ENCODE data around the gene RAB8A. TPM values are rescaled to one million over a fixed set of nuclear protein-coding genes. Genes with fewer than 3 reads are reported as not detected.
A peak's percentile ranks its signal among the peaks of the same experiment; 100 is the strongest.

Gene RAB8A
- total and polyA plus RNA-seq, 3 experiments from 2014 or later, result 86.3 to 298 (median 268) TPM

- H3K27me3 Mint-ChIP-seq, result no peaks in the 10 kb centered on the region
- peaks cover 23 to 39% (median 28%) of the 10 kb centered on the region in 3 donors for H3K36me3 Mint-ChIP-seq
- ChIA-PET CTCF (no interaction called here), POLR2A (no interaction called here)
- Histone ChIP-seq H3K4me3 (ENCODE audit: low read length) (no peak overlapping the region), H3K36me3 (ENCODE audit: insufficient read depth, low read length) (peaks cover 19% of the 10 kb centered on the region), H3K9me3 (ENCODE audit: low read length) (no peaks in the 10 kb centered on the region), H3K27ac (ENCODE audit: low read depth, low read length) (no peak overlapping the region), H3K27me3 (ENCODE audit: insufficient read depth, low read length, poor library complexity, severe bottlenecking) (no peaks in the 10 kb centered on the region), H3K4me1 (ENCODE audit: insufficient read depth, low read length) (peaks cover 5% of the 10 kb centered on the region)
- H3K27ac Mint-ChIP-seq, result peak overlapping the region in 6 of 8 donors; percentile 24 to 92 (median 42)
- H3K4me3 Mint-ChIP-seq, result no peak overlapping the region
- no peak for DNase-seq
- H3K9me3 Mint-ChIP-seq, result no peaks in the 10 kb centered on the region
- H3K4me1 Mint-ChIP-seq, result peaks cover 21 to 30% (median 27%) of the 10 kb centered on the region in 3 donors
Observed at GRCh38 chr19:16135430-16136127, 23.9 kb downstream of the RAB8A start.

GRCh38 chr19:16136185-16136999, 24.7 kb downstream of the RAB8A start:
- H3K4me3 Mint-ChIP-seq, result peak overlapping the region in 1 of 7 donors; percentile 46
- H3K27ac Mint-ChIP-seq, result peak overlapping the region in 5 of 8 donors; percentile 6 to 88 (median 21)
- ChIA-PET CTCF (no interaction called here), POLR2A (interaction anchor here (0.5 to 0.6 kb wide), 2 partner anchors 246 to 1751 kb away, joined by 4 to 5 read pairs; no protein-coding TSS in a partner anchor)
- no peak for DNase-seq
- peaks cover 20 to 33% (median 23%) of the 10 kb centered on the region in 3 donors for H3K36me3 Mint-ChIP-seq
- H3K4me1 ChIP-seq (ENCODE audit: insufficient read depth, low read length), result peaks cover 5% of the 10 kb centered on the region
- peaks cover 29 to 38% (median 35%) of the 10 kb centered on the region in 3 donors for H3K4me1 Mint-ChIP-seq
- no peaks in the 10 kb centered on the region for H3K9me3 Mint-ChIP-seq
- H3K4me3 ChIP-seq (ENCODE audit: low read length), result no peak overlapping the region
- no peaks in the 10 kb centered on the region for H3K27me3 ChIP-seq (ENCODE audit: insufficient read depth, low read length, poor library complexity, severe bottlenecking)
- H3K9me3 ChIP-seq (ENCODE audit: low read length), result no peaks in the 10 kb centered on the region
- no peaks in the 10 kb centered on the region for H3K27me3 Mint-ChIP-seq
- peaks cover 17% of the 10 kb centered on the region for H3K36me3 ChIP-seq (ENCODE audit: insufficient read depth, low read length)
- H3K27ac ChIP-seq (ENCODE audit: low read depth, low read length), result no peak overlapping the region

GRCh38 chr19:16139752-16140151, 28.1 kb downstream of the RAB8A start:
- H3K4me3 ChIP-seq (ENCODE audit: low read length), result no peak overlapping the region
- Mint-ChIP-seq H3K27ac (peak overlapping the region; percentile 52 to 96 (median 90)), H3K9me3 (no peaks in the 10 kb centered on the region), H3K27me3 (no peaks in the 10 kb centered on the region), H3K4me1 (peaks cover 45 to 61% (median 57%) of the 10 kb centered on the region in 3 donors), H3K36me3 (peaks cover 3 to 5% (median 4%) of the 10 kb centered on the region in 3 donors), H3K4me3 (peak overlapping the region in 6 of 7 donors; percentile 23 to 80 (median 67))
- ChIA-PET POLR2A (no interaction called here), CTCF (interaction anchor here (0.9 to 1.5 kb wide), 2 partner anchors 11 to 29 kb away, joined by 3 to 5 read pairs; no protein-coding TSS in a partner anchor)
- H3K9me3 ChIP-seq (ENCODE audit: low read length), result no peaks in the 10 kb centered on the region
- H3K36me3 ChIP-seq (ENCODE audit: insufficient read depth, low read length), result no peaks in the 10 kb centered on the region
- peak in 1 of 5 donors; percentile 9 for DNase-seq
- H3K27me3 ChIP-seq (ENCODE audit: insufficient read depth, low read length, poor library complexity, severe bottlenecking), result no peaks in the 10 kb centered on the region
- no peak overlapping the region for H3K27ac ChIP-seq (ENCODE audit: low read depth, low read length)
- H3K4me1 ChIP-seq (ENCODE audit: insufficient read depth, low read length), result peaks cover 21% of the 10 kb centered on the region

- Histone ChIP-seq H3K36me3 (ENCODE audit: insufficient read depth, low read length) (no peaks in the 10 kb centered on the region), H3K27me3 (ENCODE audit: insufficient read depth, low read length, poor library complexity, severe bottlenecking) (no peaks in the 10 kb centered on the region), H3K9me3 (ENCODE audit: low read length) (no peaks in the 10 kb centered on the region), H3K4me3 (ENCODE audit: low read length) (no peak overlapping the region), H3K27ac (ENCODE audit: low read depth, low read length) (no peak overlapping the region), H3K4me1 (ENCODE audit: insufficient read depth, low read length) (peaks cover 28% of the 10 kb centered on the region)
- peak in 1 of 5 donors; percentile 6 for DNase-seq
- Mint-ChIP-seq H3K9me3 (no peaks in the 10 kb centered on the region), H3K4me3 (peak overlapping the region in 5 of 7 donors; percentile 31 to 82 (median 61)), H3K27me3 (no peaks in the 10 kb centered on the region), H3K36me3 (peaks cover 2 to 4% (median 3%) of the 10 kb centered on the region in 3 donors), H3K4me1 (peaks cover 49 to 65% (median 61%) of the 10 kb centered on the region in 3 donors), H3K27ac (peak overlapping the region in 7 of 8 donors; percentile 26 to 87 (median 78))
- POLR2A ChIA-PET, result no interaction called here
- CTCF ChIA-PET, result interaction anchor here (1.0 to 1.5 kb wide), 2 partner anchors 41 to 128 kb away, joined by 3 read pairs; no protein-coding TSS in a partner anchor
Observed at GRCh38 chr19:16141043-16141442, 29.4 kb downstream of the RAB8A start.

GRCh38 chr19:16142032-16142580, 30.4 kb downstream of the RAB8A start:
- Histone ChIP-seq H3K4me1 (ENCODE audit: insufficient read depth, low read length) (peaks cover 28% of the 10 kb centered on the region), H3K27ac (ENCODE audit: low read depth, low read length) (no peak overlapping the region), H3K36me3 (ENCODE audit: insufficient read depth, low read length) (no peaks in the 10 kb centered on the region), H3K27me3 (ENCODE audit: insufficient read depth, low read length, poor library complexity, severe bottlenecking) (no peaks in the 10 kb centered on the region), H3K9me3 (ENCODE audit: low read length) (no peaks in the 10 kb centered on the region), H3K4me3 (ENCODE audit: low read length) (no peak overlapping the region)
- Mint-ChIP-seq H3K9me3 (no peaks in the 10 kb centered on the region), H3K27me3 (no peaks in the 10 kb centered on the region), H3K36me3 (peaks cover 0 to 4% (median 2%) of the 10 kb centered on the region in 3 donors), H3K27ac (peak overlapping the region in 6 of 8 donors; percentile 70 to 98 (median 82)), H3K4me3 (peak overlapping the region in 6 of 7 donors; percentile 23 to 79 (median 46)), H3K4me1 (peaks cover 46 to 60% (median 56%) of the 10 kb centered on the region in 3 donors)
- DNase-seq, result peak in 1 of 5 donors; percentile 10
- ChIA-PET CTCF (interaction anchor here (0.8 to 1.5 kb wide), 3 partner anchors 31 to 127 kb away, joined by 3 read pairs; no protein-coding TSS in a partner anchor), POLR2A (no interaction called here)

GRCh38 chr19:16143399-16144215, 31.9 kb downstream of the RAB8A start, which contains the start of gene HSH2D:
Gene HSH2D, plus strand, starts transcription at chr19:16143685. Its CDS starts 5,066 bp downstream, at chr19:16148751.
- Histone ChIP-seq H3K4me1 (ENCODE audit: insufficient read depth, low read length) (peaks cover 28% of the 10 kb centered on the region), H3K4me3 (ENCODE audit: low read length) (peak within 1 kb of the TSS; percentile 90), H3K27ac (ENCODE audit: low read depth, low read length) (peak within 1 kb of the TSS; percentile 78), H3K27me3 (ENCODE audit: insufficient read depth, low read length, poor library complexity, severe bottlenecking) (no peaks in the 10 kb centered on the region), H3K36me3 (ENCODE audit: insufficient read depth, low read length) (peaks cover 2% of the 10 kb centered on the region), H3K9me3 (ENCODE audit: low read length) (no peaks in the 10 kb centered on the region)
- Mint-ChIP-seq H3K27me3 (no peaks in the 10 kb centered on the region), H3K27ac (peak within 1 kb of the TSS; percentile 82 to 98 (median 96)), H3K9me3 (no peaks in the 10 kb centered on the region), H3K36me3 (peaks cover 0 to 8% (median 2%) of the 10 kb centered on the region in 3 donors), H3K4me1 (peaks cover 44 to 59% (median 54%) of the 10 kb centered on the region in 3 donors), H3K4me3 (peak within 1 kb of the TSS; percentile 90 to 97 (median 93))
- ChIA-PET POLR2A (interaction anchor here (0.6 to 2.0 kb wide), 7 partner anchors 12 to 228 kb away, joined by 3 to 9 read pairs (median 3); no protein-coding TSS in a partner anchor), CTCF (interaction anchor here (0.7 to 1.5 kb wide), 8 partner anchors 13 to 228 kb away, joined by 3 to 10 read pairs (median 3); partner anchors contain the start of gene TPM4)
- DNase-seq, result peak; percentile 63 to 86 (median 74)

GRCh38 chr19:16144216-16144581, 32.5 kb downstream of the RAB8A start:
- Mint-ChIP-seq H3K27ac (peak overlapping the region; percentile 82 to 98 (median 96)), H3K27me3 (no peaks in the 10 kb centered on the region), H3K4me3 (peak overlapping the region; percentile 90 to 97 (median 93)), H3K4me1 (peaks cover 39 to 62% (median 52%) of the 10 kb centered on the region in 3 donors), H3K9me3 (no peaks in the 10 kb centered on the region), H3K36me3 (peaks cover 0 to 14% (median 2%) of the 10 kb centered on the region in 3 donors)
- H3K4me1 ChIP-seq (ENCODE audit: insufficient read depth, low read length), result peaks cover 28% of the 10 kb centered on the region
- ChIA-PET CTCF (interaction anchor here (0.7 to 1.5 kb wide), 7 partner anchors 12 to 102 kb away, joined by 3 to 10 read pairs (median 3); partner anchors contain the start of gene TPM4), POLR2A (interaction anchor here (0.6 to 2.0 kb wide), 5 partner anchors 22 to 227 kb away, joined by 3 to 9 read pairs (median 3); no protein-coding TSS in a partner anchor)
- no peak for DNase-seq
- H3K27me3 ChIP-seq (ENCODE audit: insufficient read depth, low read length, poor library complexity, severe bottlenecking), result no peaks in the 10 kb centered on the region
- H3K36me3 ChIP-seq (ENCODE audit: insufficient read depth, low read length), result peaks cover 7% of the 10 kb centered on the region
- H3K9me3 ChIP-seq (ENCODE audit: low read length), result no peaks in the 10 kb centered on the region
- H3K4me3 ChIP-seq (ENCODE audit: low read length), result peak overlapping the region; percentile 90
- peak overlapping the region; percentile 78 for H3K27ac ChIP-seq (ENCODE audit: low read depth, low read length)
